ENCODE data around the gene BDKRB2.

DNA sequence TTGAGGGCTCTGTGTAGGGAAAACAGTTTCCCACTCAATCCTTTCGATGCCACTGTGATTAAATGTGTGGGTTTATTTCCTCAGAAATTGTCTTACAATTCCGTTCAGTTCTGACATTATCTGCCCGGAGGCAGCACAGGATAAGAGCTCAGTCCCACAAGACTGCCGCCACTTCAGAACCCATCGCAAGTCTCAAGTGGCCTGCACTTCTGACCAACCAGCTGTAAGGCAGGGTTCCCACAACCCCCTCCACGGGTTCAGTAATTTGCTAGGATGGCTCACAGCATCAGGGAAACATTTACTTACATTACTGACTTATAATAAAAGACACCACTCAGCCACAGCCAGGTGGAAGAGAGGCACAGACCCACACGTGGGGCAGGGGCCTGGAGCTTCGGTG is 17.2 kb downstream of the BDKRB2 start:
- TF ChIP-seq POLR2AphosphoS5 (IDR thresholded peaks at IDR 0.05; ENCODE audit: low read depth, low read length) (no peak), YY1 (IDR thresholded peaks at IDR 0.05; ENCODE audit: low read depth, low read length) (no peak), EZH2 (IDR thresholded peaks at IDR 0.05; ENCODE audit: low read depth, low read length, severe bottlenecking) (no peak), TAF1 (IDR thresholded peaks at IDR 0.05; ENCODE audit: low read depth, low read length) (no peak)
- TF ChIP-seq, protein P1, sequence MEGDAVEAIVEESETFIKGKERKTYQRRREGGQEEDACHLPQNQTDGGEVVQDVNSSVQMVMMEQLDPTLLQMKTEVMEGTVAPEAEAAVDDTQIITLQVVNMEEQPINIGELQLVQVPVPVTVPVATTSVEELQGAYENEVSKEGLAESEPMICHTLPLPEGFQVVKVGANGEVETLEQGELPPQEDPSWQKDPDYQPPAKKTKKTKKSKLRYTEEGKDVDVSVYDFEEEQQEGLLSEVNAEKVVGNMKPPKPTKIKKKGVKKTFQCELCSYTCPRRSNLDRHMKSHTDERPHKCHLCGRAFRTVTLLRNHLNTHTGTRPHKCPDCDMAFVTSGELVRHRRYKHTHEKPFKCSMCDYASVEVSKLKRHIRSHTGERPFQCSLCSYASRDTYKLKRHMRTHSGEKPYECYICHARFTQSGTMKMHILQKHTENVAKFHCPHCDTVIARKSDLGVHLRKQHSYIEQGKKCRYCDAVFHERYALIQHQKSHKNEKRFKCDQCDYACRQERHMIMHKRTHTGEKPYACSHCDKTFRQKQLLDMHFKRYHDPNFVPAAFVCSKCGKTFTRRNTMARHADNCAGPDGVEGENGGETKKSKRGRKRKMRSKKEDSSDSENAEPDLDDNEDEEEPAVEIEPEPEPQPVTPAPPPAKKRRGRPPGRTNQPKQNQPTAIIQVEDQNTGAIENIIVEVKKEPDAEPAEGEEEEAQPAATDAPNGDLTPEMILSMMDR (IDR thresholded peaks at IDR 0.05; ENCODE audit: control extremely low read depth in 1 of 3, insufficient read depth in 1 of 3, low read depth in 1 of 3, low read length in 3 of 3) = no peak
- TF ChIP-seq, protein P2, sequence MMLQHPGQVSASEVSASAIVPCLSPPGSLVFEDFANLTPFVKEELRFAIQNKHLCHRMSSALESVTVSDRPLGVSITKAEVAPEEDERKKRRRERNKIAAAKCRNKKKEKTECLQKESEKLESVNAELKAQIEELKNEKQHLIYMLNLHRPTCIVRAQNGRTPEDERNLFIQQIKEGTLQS (IDR thresholded peaks at IDR 0.05; ENCODE audit: insufficient read depth, low read depth, low read length) = no peak
- TF ChIP-seq, protein P3, sequence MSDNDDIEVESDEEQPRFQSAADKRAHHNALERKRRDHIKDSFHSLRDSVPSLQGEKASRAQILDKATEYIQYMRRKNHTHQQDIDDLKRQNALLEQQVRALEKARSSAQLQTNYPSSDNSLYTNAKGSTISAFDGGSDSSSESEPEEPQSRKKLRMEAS (IDR thresholded peaks at IDR 0.05) = no peak

Measured in H1 (cell line).